ENCODE measurements around the gene CPEB4.

Gene CPEB4

GRCh38 chr5:173859408-173860159 is 28.6 kb upstream of the CPEB4 start:
- no peak for DNase-seq

GRCh38 chr5:173862047-173862477 is 26.1 kb upstream of the CPEB4 start:
- DNase-seq: no peak

- no peak for DNase-seq
These were observed 24.8 kb upstream of the CPEB4 start for GRCh38 chr5:173863359-173863758.

- DNase-seq: no peak
These were observed 23.8 kb upstream of the CPEB4 start for GRCh38 chr5:173864126-173865050.

DNA sequence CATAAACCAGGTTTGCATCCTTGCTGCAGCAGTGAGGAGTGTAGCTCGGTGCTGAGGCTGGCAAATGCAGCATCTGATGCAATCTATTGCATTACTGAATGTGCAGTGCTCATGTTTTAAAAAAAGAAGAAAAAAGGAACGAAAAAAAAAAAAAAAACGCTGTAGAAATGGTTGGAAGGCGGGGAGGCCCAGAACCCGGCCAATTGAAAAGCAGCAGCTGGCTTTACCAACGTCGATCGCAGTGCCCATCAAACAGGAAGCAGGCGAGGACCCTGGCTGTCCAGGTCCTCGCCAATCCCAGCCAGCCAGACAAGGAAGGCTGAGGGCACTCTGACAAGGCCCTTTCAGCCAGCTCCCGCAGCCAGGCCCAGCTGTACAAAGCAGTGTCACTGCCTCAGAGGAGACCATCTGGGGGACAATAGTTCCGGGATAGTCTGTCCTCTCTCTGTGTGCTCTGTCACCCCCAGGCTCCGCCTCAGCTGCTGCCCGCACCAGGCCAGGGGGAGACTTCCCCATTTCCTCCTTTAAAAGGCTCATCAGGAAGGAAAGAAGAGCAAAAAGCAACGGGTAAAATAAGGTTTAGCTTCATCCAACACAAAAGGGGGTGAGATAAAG is 21.8 kb upstream of the CPEB4 start:
- no peak for DNase-seq

DNA sequence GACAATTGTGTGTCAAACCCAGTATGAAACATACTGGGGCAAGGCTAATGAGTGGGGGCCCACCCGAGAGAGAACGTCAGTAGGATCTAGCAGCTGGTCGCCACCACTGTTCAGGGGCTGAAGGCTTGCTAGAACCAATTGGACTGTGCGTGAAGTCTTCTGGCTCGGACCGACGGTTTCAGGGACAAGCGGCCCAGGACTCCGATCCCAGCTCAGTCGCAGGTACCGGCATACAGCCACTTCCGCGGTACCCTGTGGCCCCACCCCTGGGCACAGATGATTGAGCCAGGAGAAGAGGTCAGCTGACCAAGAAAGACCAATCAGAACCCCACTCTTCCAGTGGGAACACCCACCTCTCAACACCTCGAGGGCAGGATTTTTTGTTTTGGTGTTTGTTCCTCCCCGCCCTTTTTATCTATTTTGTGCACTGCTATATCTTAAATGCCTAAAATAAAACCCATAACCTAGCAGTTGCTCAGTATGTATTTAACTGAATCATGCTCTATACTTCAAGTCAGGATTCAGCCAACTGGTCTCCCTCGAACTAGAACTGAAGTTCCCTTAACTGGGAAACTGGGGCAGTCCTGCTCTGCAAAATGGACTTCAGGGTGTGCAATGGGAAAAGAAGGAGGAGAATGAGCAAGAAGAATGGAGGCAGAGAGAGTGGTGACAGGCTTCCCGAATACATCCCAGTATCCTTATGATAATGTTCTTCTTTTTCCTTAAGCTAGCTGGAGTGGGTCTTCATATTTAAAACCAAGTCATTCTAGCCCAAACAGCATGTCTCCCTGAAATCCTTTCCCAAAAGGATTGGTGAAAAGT is 21.1 kb upstream of the CPEB4 start:
- no peak for DNase-seq

- no peak for DNase-seq
These were observed 19.9 kb upstream of the CPEB4 start for GRCh38 chr5:173868096-173868880.

GRCh38 chr5:173869316-173869715 is 18.8 kb upstream of the CPEB4 start:
- DNase-seq: no peak

GRCh38 chr5:173872957-173873305 is 15.2 kb upstream of the CPEB4 start:
- no peak for DNase-seq

DNA sequence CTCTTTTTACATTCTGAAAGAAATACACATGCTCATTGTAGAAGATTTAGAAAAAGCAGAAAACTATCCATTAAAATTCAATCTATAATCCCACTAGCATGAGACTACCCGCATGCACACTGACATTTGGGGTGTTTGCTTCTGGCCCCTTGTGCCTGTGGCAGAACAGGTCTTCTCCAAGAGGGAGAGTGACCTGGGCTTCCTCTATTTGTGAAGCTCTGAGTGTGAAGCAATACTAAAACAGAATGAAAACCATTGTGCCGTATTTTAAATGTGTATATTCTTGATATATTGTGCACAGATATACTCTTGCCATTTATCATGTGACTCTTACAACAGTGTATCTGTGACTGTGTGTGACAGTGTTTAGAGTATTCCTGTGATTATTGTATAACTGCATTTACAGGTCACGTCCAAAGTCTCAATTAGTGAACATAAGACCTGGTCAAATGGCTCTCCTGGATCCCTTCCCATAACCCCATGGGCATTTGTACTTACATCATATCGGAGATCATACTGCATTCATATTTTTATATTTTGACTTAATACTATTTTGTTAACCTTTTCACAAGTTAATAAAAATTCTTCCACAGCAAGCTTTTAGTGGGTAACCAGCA is 14.7 kb upstream of the CPEB4 start:
- no peak for DNase-seq

- no peak for DNase-seq
These were observed 13.0 kb upstream of the CPEB4 start for GRCh38 chr5:173875189-173875588.

DNA sequence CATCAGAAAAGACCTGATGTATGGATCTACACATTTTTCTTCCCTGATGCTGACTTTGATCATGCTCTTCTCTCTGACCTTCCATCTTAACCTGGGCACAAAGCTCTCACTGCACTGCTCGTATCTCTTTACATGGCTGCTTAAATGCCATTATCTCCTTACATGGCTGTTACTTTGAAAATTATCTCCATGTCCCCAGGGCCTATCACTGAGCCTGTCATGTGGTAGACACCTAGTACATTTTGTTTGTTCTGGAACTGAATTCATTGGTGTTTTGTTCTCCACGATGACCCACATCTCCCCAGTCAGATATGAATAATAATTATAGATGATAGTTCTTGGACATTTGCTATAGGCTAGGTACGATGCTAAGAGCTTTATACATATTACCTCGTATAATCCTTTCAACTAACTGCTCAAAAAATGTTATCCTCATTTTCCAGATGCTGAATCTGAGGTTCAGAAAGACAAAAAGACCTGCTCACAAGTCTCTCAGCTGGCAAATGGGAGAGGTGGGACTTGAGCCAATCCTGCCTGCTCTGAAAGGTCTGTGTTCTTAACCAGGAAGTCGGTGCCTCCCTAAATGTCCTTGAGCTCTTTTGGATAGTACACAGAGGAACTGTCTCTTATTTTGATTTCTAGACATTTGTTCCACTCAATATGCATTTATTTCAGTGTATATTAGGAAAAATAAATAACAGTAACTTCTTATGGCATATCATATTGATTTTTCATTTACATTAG is 9.8 kb upstream of the CPEB4 start:
- no peak for DNase-seq

DNA sequence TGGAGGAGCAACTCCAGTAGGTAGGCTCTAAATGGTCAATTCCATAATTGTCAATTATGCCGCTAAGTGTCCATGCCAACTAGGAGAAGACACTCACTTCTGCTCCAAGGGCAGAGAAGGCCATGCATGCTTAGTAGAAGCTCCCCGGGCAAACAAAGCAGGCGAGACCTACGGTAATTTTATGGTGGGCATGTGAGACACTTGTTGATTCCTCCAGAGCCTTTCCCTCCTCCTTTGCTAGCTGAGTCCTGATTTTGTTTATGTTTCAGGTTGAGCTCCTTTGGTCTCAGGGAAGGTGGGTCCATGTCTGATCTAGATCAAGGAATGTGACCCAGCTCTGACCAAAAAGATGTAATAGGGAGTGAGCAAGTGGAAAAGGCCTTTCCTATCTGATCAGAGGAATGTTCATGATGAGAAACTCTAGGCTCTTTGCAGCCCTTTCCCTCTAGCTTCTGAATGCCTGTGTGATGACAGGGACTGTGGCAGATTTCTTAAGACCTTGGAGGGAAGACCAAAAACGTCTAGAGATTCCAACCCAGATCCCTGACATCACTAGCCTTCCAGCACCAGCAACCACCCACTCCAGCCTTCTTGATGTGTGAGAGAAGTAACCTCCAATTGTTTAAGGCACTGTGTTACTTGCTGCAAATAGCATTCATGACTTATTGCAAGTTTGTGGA is 7.7 kb upstream of the CPEB4 start:
- DNase-seq: no peak

GRCh38 chr5:173881811-173882575 is 6.2 kb upstream of the CPEB4 start:
- no peak for DNase-seq

GRCh38 chr5:173882632-173883031 is 5.5 kb upstream of the CPEB4 start:
- no peak for DNase-seq

DNA sequence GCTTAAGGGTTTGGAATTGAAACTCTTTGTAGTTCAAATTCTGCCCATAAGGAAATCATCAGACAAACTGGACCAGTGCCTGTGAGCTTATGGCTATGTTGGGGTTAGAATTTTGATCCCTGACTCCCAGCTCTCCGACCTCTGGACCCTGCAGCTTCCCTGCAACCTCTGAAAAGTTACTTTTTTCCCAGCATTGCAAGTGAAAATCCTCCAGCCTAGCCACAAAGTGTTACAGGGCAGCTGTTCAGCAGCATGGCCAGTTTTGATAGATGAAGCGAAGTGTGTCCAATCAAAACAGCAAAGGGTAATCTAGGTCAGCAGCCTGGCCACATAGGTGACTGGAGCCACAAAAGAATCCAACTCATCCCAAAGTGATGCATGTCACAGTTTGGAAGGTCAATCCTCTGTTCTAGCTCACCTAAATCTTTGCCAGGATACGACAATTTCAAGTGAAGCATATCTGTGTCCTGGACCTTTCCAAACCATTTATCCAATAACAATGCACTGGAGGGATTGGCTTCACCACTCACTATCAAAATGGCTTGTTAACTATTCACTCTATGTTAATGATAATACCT is 4.7 kb upstream of the CPEB4 start:
- no peak for DNase-seq

DNA sequence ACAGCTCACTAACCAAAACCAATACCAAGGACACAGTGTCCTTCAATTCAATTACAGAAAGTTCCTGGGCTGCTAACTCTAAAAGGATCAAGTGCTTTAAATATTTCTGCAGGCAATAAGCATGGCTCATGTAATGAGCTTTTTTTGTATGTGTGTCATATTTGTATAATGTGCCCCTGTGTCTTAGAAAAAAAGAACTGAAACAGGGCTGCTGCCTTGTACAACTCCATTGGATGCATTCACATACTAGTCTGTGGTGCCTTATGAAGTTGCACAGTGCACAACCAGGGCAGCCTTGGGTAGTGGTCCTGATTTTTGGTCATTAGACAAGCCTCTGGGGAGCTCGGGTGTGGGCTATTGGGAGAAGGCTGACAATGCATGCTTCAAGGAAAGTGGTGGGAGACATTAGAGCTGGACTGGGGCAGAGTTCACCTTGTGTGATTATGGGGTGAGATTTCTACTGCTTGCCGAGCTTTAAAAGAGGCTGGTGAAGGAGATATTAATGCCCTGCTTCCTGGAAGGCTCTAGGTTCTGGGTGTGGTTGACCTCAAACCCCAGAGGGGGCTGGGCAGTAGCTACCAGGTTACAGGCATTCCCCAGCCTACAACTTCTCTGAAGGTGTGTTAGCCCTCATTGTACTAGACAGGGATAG is 3.6 kb upstream of the CPEB4 start:
- DNase-seq: no peak

- no peak for DNase-seq
These were observed 3.1 kb upstream of the CPEB4 start for GRCh38 chr5:173885054-173885443.

Measured in COR-L47 (cell line).